Keratinocyte (primary cell): ENCODE measurements around the gene TOMM6. TPM values are rescaled to one million over a fixed set of nuclear protein-coding genes. Genes with fewer than 3 reads are reported as not detected.

Experiments
- DNase-seq: peaks from one replicate; pipeline ENCODE4 v3.0.0-alpha.2; 2011; ENCODE audit warnings: low read depth, missing footprints, low spot score
- FAIRE-seq: peaks from 2 replicates; lab custom pipeline; 2011; peaks lifted over from hg19 to GRCh38; lab: Jason Lieb, UNC
- H2AFZ ChIP-seq: 2 replicates; pipeline ENCODE4 v1.6.0; 2012; ENCODE audit warnings: low read length, control low read depth, inconsistent platforms; ENCODE audit not compliant: control insufficient read depth
- H3K27ac ChIP-seq: 2 replicates; pipeline ENCODE4 v1.5.1; 2011; ENCODE audit warnings: low read length; ENCODE audit not compliant: control insufficient read depth, insufficient read depth
- H3K27me3 ChIP-seq: 3 replicates; pipeline ENCODE4 v1.6.0; 2011; ENCODE audit warnings: low read length; ENCODE audit not compliant: control insufficient read depth, insufficient read depth; ENCODE audit errors: extremely low read depth
- H3K36me3 ChIP-seq, 2 experiments: 2 replicates in 1 of 2; 3 replicates in 1 of 2; pipeline ENCODE4 v1.5.1; 2011; ENCODE audit warnings: low read length in 2 of 2, mild to moderate bottlenecking in 1 of 2; ENCODE audit not compliant: control insufficient read depth in 2 of 2, insufficient read depth in 2 of 2; ENCODE audit errors: extremely low read depth in 1 of 2
- H3K4me1 ChIP-seq: 3 replicates; pipeline ENCODE4 v1.5.1; 2011; ENCODE audit warnings: low read length; ENCODE audit not compliant: control insufficient read depth, insufficient read depth; ENCODE audit errors: extremely low read depth
- H3K4me2 ChIP-seq: 3 replicates; pipeline ENCODE4 v1.6.0; 2011; ENCODE audit warnings: low read depth, low read length; ENCODE audit not compliant: control insufficient read depth, insufficient read depth; ENCODE audit errors: extremely low read depth
- H3K4me3 ChIP-seq, 3 experiments: fragments of 200-600 bp in 1 of 3; sonication (generic) in 1 of 3; 2 replicates in 2 of 3; 3 replicates in 1 of 3; pipeline ENCODE4 v1.5.1; 2011 to 2016; ENCODE audit warnings: low read length in 3 of 3, mild to moderate bottlenecking in 3 of 3, control low read depth in 2 of 3, inconsistent platforms in 1 of 3, low read depth in 1 of 3, mixed read lengths in 1 of 3, mixed run types in 1 of 3, moderate library complexity in 1 of 3; ENCODE audit not compliant: control insufficient read depth in 2 of 3, insufficient read depth in 2 of 3; ENCODE audit errors: extremely low read depth in 1 of 3
- H3K79me2 ChIP-seq: 2 replicates; pipeline ENCODE4 v1.6.0; 2012; ENCODE audit warnings: low read length; ENCODE audit not compliant: control insufficient read depth, insufficient read depth
- H3K9ac ChIP-seq: 3 replicates; pipeline ENCODE4 v1.6.0; 2011; ENCODE audit warnings: low read length; ENCODE audit not compliant: control insufficient read depth, insufficient read depth; ENCODE audit errors: extremely low read depth
- H3K9me1 ChIP-seq: 3 replicates; pipeline ENCODE4 v1.6.0; 2011; ENCODE audit warnings: low read length; ENCODE audit not compliant: control insufficient read depth, insufficient read depth; ENCODE audit errors: extremely low read depth
- H3K9me3 ChIP-seq: 2 replicates; pipeline ENCODE4 v1.5.1; 2012; ENCODE audit warnings: low read depth, low read length; ENCODE audit not compliant: control insufficient read depth
- H4K20me1 ChIP-seq: 3 replicates; pipeline ENCODE4 v1.6.0; 2011; ENCODE audit warnings: low read length; ENCODE audit not compliant: control insufficient read depth, insufficient read depth; ENCODE audit errors: extremely low read depth
- CTCF ChIP-seq, 3 experiments: IDR thresholded peaks in 1 of 3; conservative IDR thresholded peaks in 1 of 3; optimal IDR thresholded peaks in 1 of 3; 2 replicates in 2 of 3; 3 replicates in 1 of 3; pipeline versions ENCODE3 to v1.5.1; 2011; ENCODE audit warnings: low read length in 3 of 3, mild to moderate bottlenecking in 3 of 3, moderate library complexity in 2 of 3, control low read depth in 1 of 3, inconsistent platforms in 1 of 3; ENCODE audit not compliant: insufficient read depth in 2 of 3; ENCODE audit errors: extremely low read depth in 1 of 3
- EZH2 ChIP-seq: IDR thresholded peaks from one replicate; pipeline ENCODE4 v1.6.1; 2012; ENCODE audit warnings: inconsistent platforms, mild to moderate bottlenecking, low read length, moderate library complexity
- dilution Hi-C: fragments of 300-500 bp; cut with MboI; formaldehyde crosslinking; loops from one replicate; pipeline ENCODE4 v1.7.0; 2020; ENCODE audit warnings: low sequenced_read_pairs; ENCODE audit not compliant: extremely low pct_ligation_motif_present
- polyA plus RNA-seq, 5 experiments: library from polyadenylated mRNA; depleted of rRNA in 3 of 5; stranded (reverse) in 3 of 5; stranded (forward) in 1 of 5; unstranded in 1 of 5; fragments of >200 nt; gene quantifications; 1 replicate in 1 of 5; 2 replicates in 3 of 5; 3 replicates in 1 of 5; pipeline versions ENCODE4 v1.2.1 to v1.2.3, GENCODE V29; 2011 to 2012; ENCODE audit warnings: missing spikeins in 2 of 5, low read depth in 1 of 5, low replicate concordance in 1 of 5

Gene TOMM6
- polyA plus RNA-seq, 1 donor (not counting 4 experiments of a cell fraction or from before 2014, with no cell fraction given) = 374 TPM

GRCh38 chr6:41778895-41779294 is 8.6 kb upstream of the TOMM6 start:
- no peaks in the 10 kb centered on the region for H3K9me3 ChIP-seq
- no peak for TF ChIP-seq CTCF (optimal IDR thresholded peaks at IDR 0.05 in 1 of 3, IDR thresholded peaks at IDR 0.05 in 1 of 3, conservative IDR thresholded peaks at IDR 0.05 in 1 of 3; ENCODE audit: extremely low read depth in 1 of 3, insufficient read depth in 2 of 3, low read length in 3 of 3)
- no peaks in the 10 kb centered on the region for H3K9me1 ChIP-seq
- no peak for FAIRE-seq
- no peaks in the 10 kb centered on the region for H3K27me3 ChIP-seq
- no peaks in the 10 kb centered on the region for H3K79me2 ChIP-seq
- no peak overlapping the region for H3K27ac ChIP-seq
- peak overlapping the region; percentile 90 for H3K4me2 ChIP-seq
- peak overlapping the region; percentile 66 for H3K9ac ChIP-seq
- peaks cover 15% of the 10 kb centered on the region for H3K4me1 ChIP-seq
- DNase-seq = no peak
- H3K36me3 ChIP-seq = peaks cover 14 to 18% of the 10 kb centered on the region in 2 experiments
- peak overlapping the region; percentile 56 to 75 (median 71) for H3K4me3 ChIP-seq
- no peaks in the 10 kb centered on the region for H4K20me1 ChIP-seq
- dilution Hi-C loops = no loop called here
- H2AFZ ChIP-seq = no peak overlapping the region

- FAIRE-seq (no peak), DNase-seq (no peak)
- H3K4me3 ChIP-seq = peak overlapping the region; percentile 56 to 75 (median 71)
- H3K79me2 ChIP-seq = no peaks in the 10 kb centered on the region
- no peak overlapping the region for H3K27ac ChIP-seq
- H3K4me1 ChIP-seq = peaks cover 17% of the 10 kb centered on the region
- peak overlapping the region; percentile 39 for H2AFZ ChIP-seq
- H3K9me1 ChIP-seq = no peaks in the 10 kb centered on the region
- H4K20me1 ChIP-seq = no peaks in the 10 kb centered on the region
- no peak for TF ChIP-seq EZH2
- no peak for TF ChIP-seq CTCF (optimal IDR thresholded peaks at IDR 0.05 in 1 of 3, IDR thresholded peaks at IDR 0.05 in 1 of 3, conservative IDR thresholded peaks at IDR 0.05 in 1 of 3; ENCODE audit: extremely low read depth in 1 of 3, insufficient read depth in 2 of 3, low read length in 3 of 3)
- dilution Hi-C loops = no loop called here
- H3K27me3 ChIP-seq = no peaks in the 10 kb centered on the region
- peak overlapping the region; percentile 66 for H3K9ac ChIP-seq
- H3K36me3 ChIP-seq = peaks cover 11 to 18% of the 10 kb centered on the region in 2 experiments
- H3K4me2 ChIP-seq = peak overlapping the region; percentile 90
- no peaks in the 10 kb centered on the region for H3K9me3 ChIP-seq
These were observed 8.2 kb upstream of the TOMM6 start for GRCh38 chr6:41779336-41779735.
